C4-2B (cell line): Measurements from ENCODE around the gene PDGFRA.
"Not testable (repeated sequence)": the region's sequence is repeated elsewhere in the genome, so short reads cannot be mapped to it uniquely, and the experiment has no call there.

Experiments used
- H3K27ac ChIP-seq: fragments of 450-650 bp; 2 replicates; pipeline ENCODE4 v1.5.1; 2017
- CTCF ChIP-seq: fragments of 450-650 bp; conservative IDR thresholded peaks from 2 replicates; pipeline ENCODE4 v1.5.1; 2017; ENCODE audit warnings: mild to moderate bottlenecking
- ZFX ChIP-seq: fragments of 450-650 bp; IDR thresholded peaks from 2 replicates; pipeline ENCODE4 v1.6.1; 2017

PDGFRA gene

GRCh38 chr4:54337009-54337408 is 107.9 kb downstream of the PDGFRA start:
- H3K27ac ChIP-seq = no peak overlapping the region
- TF ChIP-seq CTCF (no peak), ZFX (no peak)

- not testable (repeated sequence) for H3K27ac ChIP-seq
These were observed 113.0 kb downstream of the PDGFRA start for GRCh38 chr4:54342067-54342466.
